Brain microvascular endothelial cell (primary cell): ENCODE results near the gene COPS2.

Source experiments
- DNase-seq: peaks from one replicate; pipeline ENCODE4 v3.0.0-alpha.2; 2020
- H3K27ac ChIP-seq: fragments of 250-450 bp; sonication (Bioruptor Pico); 2 replicates; pipeline ENCODE4 v1.5.1; 2020; ENCODE audit warnings: mild to moderate bottlenecking, moderate library complexity
- H3K27me3 ChIP-seq: fragments of 250-450 bp; sonication (Bioruptor Pico); replicated peaks from 2 replicates; pipeline ENCODE4 v1.5.1; 2020; ENCODE audit warnings: mild to moderate bottlenecking
- H3K36me3 ChIP-seq: fragments of 250-450 bp; sonication (Bioruptor Pico); replicated peaks from 2 replicates; pipeline ENCODE4 v1.5.1; 2020; ENCODE audit warnings: mild to moderate bottlenecking
- H3K4me3 ChIP-seq: 2 replicates; pipeline ENCODE4 v1.5.1; 2011; ENCODE audit warnings: low read depth, mild to moderate bottlenecking, control low read depth, low read length, moderate library complexity
- in situ Hi-C: cut with HindIII; loops from 2 replicates; pipeline ENCODE4 v1.10.0; 2017; ENCODE audit warnings: low sequenced_read_pairs, low pct_ligation_motif_present
- TF ChIP-seq, protein P1 (sequence below): IDR thresholded peaks from 2 replicates; pipeline ENCODE4 v1.5.1; 2011; ENCODE audit warnings: low read depth, mild to moderate bottlenecking, moderate library complexity, low read length, control low read depth, inconsistent platforms; ENCODE audit errors: missing control alignments

COPS2 gene

DNA sequence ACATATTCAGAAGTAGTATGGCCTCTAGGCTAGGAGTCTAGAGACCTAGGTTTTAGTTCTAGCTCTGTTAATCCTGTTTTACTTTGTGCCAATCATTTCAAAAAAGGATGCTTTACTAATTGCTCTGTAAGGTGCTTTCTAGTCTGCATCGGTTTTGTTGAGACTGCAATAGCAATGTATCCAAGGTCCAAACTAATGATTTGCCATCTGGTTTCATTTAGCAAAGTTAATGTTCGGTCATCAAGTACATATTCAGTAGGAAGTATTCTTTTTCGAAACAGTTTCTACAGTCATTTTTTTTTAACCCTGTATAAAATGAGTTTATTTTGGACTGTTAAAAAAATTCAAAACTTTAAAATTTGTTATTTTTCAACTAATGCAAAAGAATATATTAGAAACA lies 12.6 kb upstream of the COPS2 start:
- in situ Hi-C loops, result no loop called here
- DNase-seq, result no peak
- TF ChIP-seq, protein P1, sequence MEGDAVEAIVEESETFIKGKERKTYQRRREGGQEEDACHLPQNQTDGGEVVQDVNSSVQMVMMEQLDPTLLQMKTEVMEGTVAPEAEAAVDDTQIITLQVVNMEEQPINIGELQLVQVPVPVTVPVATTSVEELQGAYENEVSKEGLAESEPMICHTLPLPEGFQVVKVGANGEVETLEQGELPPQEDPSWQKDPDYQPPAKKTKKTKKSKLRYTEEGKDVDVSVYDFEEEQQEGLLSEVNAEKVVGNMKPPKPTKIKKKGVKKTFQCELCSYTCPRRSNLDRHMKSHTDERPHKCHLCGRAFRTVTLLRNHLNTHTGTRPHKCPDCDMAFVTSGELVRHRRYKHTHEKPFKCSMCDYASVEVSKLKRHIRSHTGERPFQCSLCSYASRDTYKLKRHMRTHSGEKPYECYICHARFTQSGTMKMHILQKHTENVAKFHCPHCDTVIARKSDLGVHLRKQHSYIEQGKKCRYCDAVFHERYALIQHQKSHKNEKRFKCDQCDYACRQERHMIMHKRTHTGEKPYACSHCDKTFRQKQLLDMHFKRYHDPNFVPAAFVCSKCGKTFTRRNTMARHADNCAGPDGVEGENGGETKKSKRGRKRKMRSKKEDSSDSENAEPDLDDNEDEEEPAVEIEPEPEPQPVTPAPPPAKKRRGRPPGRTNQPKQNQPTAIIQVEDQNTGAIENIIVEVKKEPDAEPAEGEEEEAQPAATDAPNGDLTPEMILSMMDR, result no peak

GRCh38 chr15:49164865-49165264 lies 9.5 kb upstream of the COPS2 start:
- Histone ChIP-seq H3K36me3 (no peaks in the 10 kb centered on the region), H3K27me3 (no peaks in the 10 kb centered on the region), H3K4me3 (no peak overlapping the region), H3K27ac (no peak overlapping the region)
- in situ Hi-C loops, result no loop called here
- DNase-seq, result no peak
- TF ChIP-seq, protein P1, result no peak

More for the DNA sequence above, 12.6 kb upstream of the COPS2 start:
- H3K27me3 ChIP-seq, result no peaks in the 10 kb centered on the region
- no peaks in the 10 kb centered on the region for H3K36me3 ChIP-seq
- no peak overlapping the region for H3K27ac ChIP-seq
- no peak overlapping the region for H3K4me3 ChIP-seq

- no peak overlapping the region for H3K27ac ChIP-seq
- no peaks in the 10 kb centered on the region for H3K27me3 ChIP-seq
- no peaks in the 10 kb centered on the region for H3K36me3 ChIP-seq
- TF ChIP-seq, protein P1, result no peak
- in situ Hi-C loops, result no loop called here
- DNase-seq, result no peak
- H3K4me3 ChIP-seq, result no peak overlapping the region
Measured at GRCh38 chr15:49163678-49164077, 8.3 kb upstream of the COPS2 start.

- Histone ChIP-seq H3K27ac (peak overlapping the region; percentile 10), H3K4me3 (peak overlapping the region; percentile 82), H3K27me3 (no peaks in the 10 kb centered on the region), H3K36me3 (no peaks in the 10 kb centered on the region)
- DNase-seq, result peak; percentile 42
- in situ Hi-C loops, result no loop called here
- TF ChIP-seq, protein P1, result no peak
Measured at GRCh38 chr15:49155834-49156627, 632 bp upstream of the COPS2 start.

GRCh38 chr15:49154799-49155109 lies 645 bp downstream of the COPS2 start:
- Histone ChIP-seq H3K27me3 (no peaks in the 10 kb centered on the region), H3K27ac (peak overlapping the region; percentile 76), H3K4me3 (peak overlapping the region; percentile 82), H3K36me3 (no peaks in the 10 kb centered on the region)
- in situ Hi-C loops, result no loop called here
- TF ChIP-seq, protein P1, result no peak
- no peak for DNase-seq

GRCh38 chr15:49154359-49154758 lies 1.0 kb downstream of the COPS2 start:
- peak overlapping the region; percentile 76 for H3K27ac ChIP-seq
- TF ChIP-seq, protein P1, result no peak

More at GRCh38 chr15:49154359-49154758, 1.0 kb downstream of the COPS2 start:
- in situ Hi-C loops, result no loop called here
- Histone ChIP-seq H3K27me3 (no peaks in the 10 kb centered on the region), H3K4me3 (peak overlapping the region; percentile 82), H3K36me3 (no peaks in the 10 kb centered on the region)
- DNase-seq, result no peak
